OCI-LY1 (cell line): Measurements from ENCODE around the gene ZBTB7C.

ENCODE experiments used
- H2AFZ ChIP-seq: fragments of 200-600 bp; sonication (generic), shearing (Covaris generic); 2 replicates; pipeline ENCODE4 v1.6.0; 2014; ENCODE audit warnings: antibody characterized with exemption, mild to moderate bottlenecking, low read length
- H3F3A ChIP-seq: fragments of 200-600 bp; sonication (generic), shearing (Covaris generic); 2 replicates; pipeline ENCODE4 v1.6.0; 2014; ENCODE audit warnings: mild to moderate bottlenecking, antibody characterized with exemption, low read length, moderate library complexity; ENCODE audit not compliant: insufficient read depth
- H3K27ac ChIP-seq: fragments of 200-600 bp; sonication (generic); 2 replicates; pipeline ENCODE4 v1.5.1; 2014; ENCODE audit warnings: low read length, mixed run types, mild to moderate bottlenecking, low read depth; ENCODE audit not compliant: poor library complexity, severe bottlenecking
- H3K27me3 ChIP-seq: fragments of 200-600 bp; sonication (generic); 2 replicates; pipeline ENCODE4 v1.6.0; 2014; ENCODE audit warnings: antibody characterized with exemption, mild to moderate bottlenecking, low read length, moderate library complexity; ENCODE audit not compliant: insufficient read depth
- H3K36me3 ChIP-seq: fragments of 200-600 bp; sonication (generic); 2 replicates; pipeline ENCODE4 v1.6.1; 2014; ENCODE audit warnings: mild to moderate bottlenecking, antibody characterized with exemption, low read length, moderate library complexity, mixed read lengths; ENCODE audit not compliant: insufficient read depth
- H3K4me1 ChIP-seq: fragments of 200-600 bp; sonication (generic); 2 replicates; pipeline ENCODE4 v1.5.1; 2014; ENCODE audit warnings: mild to moderate bottlenecking, low read length, moderate library complexity; ENCODE audit not compliant: insufficient read depth, severe bottlenecking
- H3K4me2 ChIP-seq: fragments of 200-600 bp; sonication (generic), shearing (Covaris generic); 2 replicates; pipeline ENCODE4 v1.6.1; 2014; ENCODE audit warnings: low read length
- H3K4me3 ChIP-seq: fragments of 200-600 bp; sonication (generic); 2 replicates; pipeline ENCODE4 v1.5.1; 2014; ENCODE audit warnings: low read length, low read depth, mild to moderate bottlenecking, mixed read lengths; ENCODE audit not compliant: poor library complexity, severe bottlenecking
- H3K79me2 ChIP-seq: fragments of 200-600 bp; shearing (Covaris generic); 2 replicates; pipeline ENCODE4 v1.6.1; 2016; ENCODE audit warnings: mixed run types, low read length, mixed read lengths; ENCODE audit not compliant: insufficient read depth
- H3K9ac ChIP-seq: fragments of 200-600 bp; sonication (generic), shearing (Covaris generic); 2 replicates; pipeline ENCODE4 v1.6.1; 2014; ENCODE audit warnings: mild to moderate bottlenecking, low read length, mixed read lengths
- H3K9me2 ChIP-seq: fragments of 200-600 bp; sonication (generic), shearing (Covaris generic); 2 replicates; pipeline ENCODE4 v1.6.1; 2014; ENCODE audit warnings: low read depth, mild to moderate bottlenecking, low read length, mixed read lengths
- H3K9me3 ChIP-seq: fragments of 200-600 bp; shearing (Covaris generic); 2 replicates; pipeline ENCODE4 v1.6.1; 2014; ENCODE audit warnings: low read length, mixed read lengths
- H4K20me1 ChIP-seq: fragments of 200-600 bp; sonication (generic), shearing (Covaris generic); 2 replicates; pipeline ENCODE4 v1.6.0; 2016; ENCODE audit warnings: mild to moderate bottlenecking, low read length; ENCODE audit not compliant: insufficient read depth
- CTCF ChIP-seq: fragments of 200-600 bp; sonication (generic), shearing (Covaris generic); IDR thresholded peaks from 2 replicates; pipeline ENCODE4 v1.5.1; 2017; ENCODE audit warnings: mild to moderate bottlenecking, antibody characterized with exemption, low read length, moderate library complexity, mixed read lengths
- EZH2 ChIP-seq: fragments of 200-600 bp; sonication (generic), shearing (Covaris generic); IDR thresholded peaks from 2 replicates; pipeline ENCODE4 v1.8.0; 2017; ENCODE audit warnings: borderline replicate concordance, mixed run types, mild to moderate bottlenecking, antibody characterized with exemption, low read length, moderate library complexity, mixed read lengths

ZBTB7C gene

GRCh38 chr18:48142994-48143393 is 266.2 kb downstream of the ZBTB7C start:
- H2AFZ ChIP-seq, result no peak overlapping the region
- no peaks in the 10 kb centered on the region for H3K36me3 ChIP-seq
- H3K4me2 ChIP-seq, result no peak overlapping the region
- H3K79me2 ChIP-seq, result no peaks in the 10 kb centered on the region
- H4K20me1 ChIP-seq, result no peaks in the 10 kb centered on the region
- no peak overlapping the region for H3K9ac ChIP-seq
- H3K27me3 ChIP-seq, result no peaks in the 10 kb centered on the region
- TF ChIP-seq CTCF (no peak), EZH2 (no peak)
- H3K4me1 ChIP-seq, result no peaks in the 10 kb centered on the region
- H3K4me3 ChIP-seq, result no peak overlapping the region
- no peaks in the 10 kb centered on the region for H3K9me3 ChIP-seq
- H3F3A ChIP-seq, result no peaks in the 10 kb centered on the region
- no peak overlapping the region for H3K27ac ChIP-seq
- no peaks in the 10 kb centered on the region for H3K9me2 ChIP-seq

GRCh38 chr18:48142353-48142752 is 266.8 kb downstream of the ZBTB7C start:
- no peaks in the 10 kb centered on the region for H3K36me3 ChIP-seq
- TF ChIP-seq EZH2 (no peak), CTCF (no peak)
- H3K4me3 ChIP-seq, result no peak overlapping the region
- no peaks in the 10 kb centered on the region for H3K27me3 ChIP-seq
- no peaks in the 10 kb centered on the region for H4K20me1 ChIP-seq
- no peaks in the 10 kb centered on the region for H3K4me1 ChIP-seq
- H3F3A ChIP-seq, result no peaks in the 10 kb centered on the region
- H3K9me2 ChIP-seq, result no peaks in the 10 kb centered on the region
- no peak overlapping the region for H3K9ac ChIP-seq
- H3K27ac ChIP-seq, result no peak overlapping the region
- H3K79me2 ChIP-seq, result no peaks in the 10 kb centered on the region
- H3K4me2 ChIP-seq, result no peak overlapping the region
- no peak overlapping the region for H2AFZ ChIP-seq
- H3K9me3 ChIP-seq, result no peaks in the 10 kb centered on the region

- Histone ChIP-seq H3K9me3 (no peaks in the 10 kb centered on the region), H3K79me2 (no peaks in the 10 kb centered on the region), H4K20me1 (no peaks in the 10 kb centered on the region), H2AFZ (no peak overlapping the region), H3K27ac (no peak overlapping the region), H3F3A (no peaks in the 10 kb centered on the region), H3K4me2 (no peak overlapping the region), H3K9ac (no peak overlapping the region), H3K27me3 (no peaks in the 10 kb centered on the region; the same call in 1 of the 2 replicates), H3K36me3 (no peaks in the 10 kb centered on the region), H3K4me1 (no peaks in the 10 kb centered on the region), H3K4me3 (no peak overlapping the region), H3K9me2 (no peaks in the 10 kb centered on the region)
- TF ChIP-seq EZH2 (no peak), CTCF (no peak)
Measured at GRCh38 chr18:48140731-48141130, 268.5 kb downstream of the ZBTB7C start.
